GM11168 (cell line): ENCODE measurements around the gene FOLR2.

ENCODE experiments used
- in situ Hi-C: fragments of 300-500 bp; cut with MboI; formaldehyde crosslinking; loops from one replicate; pipeline ENCODE4 v1.12.0; 2022; ENCODE audit warnings: low sequenced_read_pairs; ENCODE audit not compliant: unreplicated experiment

The FOLR2 gene

DNA sequence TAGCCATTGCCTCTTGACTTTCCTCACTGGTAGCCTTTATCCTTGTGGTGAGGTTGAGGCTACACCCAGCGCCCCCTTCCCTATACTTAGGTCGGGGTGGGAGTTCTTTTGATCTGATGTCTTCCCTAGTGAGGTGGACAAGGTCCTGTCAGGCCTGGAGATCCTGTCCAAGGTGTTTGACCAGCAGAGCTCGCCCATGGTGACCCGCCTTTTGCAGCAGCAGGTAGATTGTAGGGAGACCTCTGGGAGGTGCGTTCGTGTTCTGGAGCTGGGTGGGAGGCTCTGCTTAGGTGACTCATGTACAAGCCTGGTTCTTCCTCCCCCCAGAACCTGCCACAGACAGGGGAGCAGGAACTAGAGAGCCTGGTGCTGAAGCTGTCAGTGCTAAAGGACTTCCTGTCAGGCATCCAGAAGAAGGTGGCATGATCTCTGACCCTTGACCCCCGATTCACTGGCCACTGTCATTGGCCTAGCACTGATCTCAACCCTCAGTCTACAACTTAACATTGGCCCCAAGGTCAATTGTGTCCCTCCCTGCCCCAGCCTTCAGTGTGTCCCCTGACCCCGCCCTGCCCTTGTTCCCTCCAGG lies 12.8 kb downstream of the FOLR2 start:
- in situ Hi-C loops, result no loop called here

DNA sequence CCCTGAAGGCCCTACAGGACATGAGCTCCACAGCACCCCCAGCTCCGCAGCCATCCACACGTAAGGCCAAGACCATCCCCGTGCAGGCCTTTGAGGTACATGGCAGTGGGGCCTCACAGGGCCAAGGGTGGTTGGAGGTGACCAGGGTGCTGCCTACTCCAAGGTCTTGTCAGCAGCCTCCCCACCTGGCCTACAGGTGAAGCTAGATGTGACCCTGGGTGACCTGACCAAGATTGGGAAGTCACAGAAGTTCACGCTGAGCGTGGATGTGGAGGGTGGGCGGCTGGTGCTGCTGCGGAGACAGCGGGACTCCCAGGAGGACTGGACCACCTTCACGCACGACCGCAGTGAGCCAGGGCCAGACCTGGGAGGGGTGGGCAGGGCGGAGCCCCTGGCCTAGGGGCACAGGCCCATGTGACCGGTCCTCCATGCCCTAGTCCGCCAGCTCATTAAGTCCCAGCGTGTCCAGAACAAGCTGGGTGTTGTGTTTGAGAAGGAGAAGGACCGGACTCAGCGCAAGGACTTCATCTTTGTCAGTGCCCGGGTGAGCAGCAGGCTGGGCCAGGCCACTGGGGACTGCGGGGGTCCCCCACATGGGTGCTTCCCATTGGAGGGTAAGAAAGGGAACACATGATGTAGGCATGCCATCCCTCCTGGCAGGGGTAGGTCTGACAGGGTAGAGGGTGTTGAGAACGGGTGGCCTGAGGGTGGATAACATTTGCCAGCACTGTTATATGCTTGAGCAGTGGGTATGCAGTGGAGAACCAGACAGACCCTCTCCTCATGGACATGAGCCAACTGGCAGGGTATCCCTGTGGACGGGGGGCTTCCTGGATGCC lies 13.6 kb downstream of the FOLR2 start:
- in situ Hi-C loops, result no loop called here

DNA sequence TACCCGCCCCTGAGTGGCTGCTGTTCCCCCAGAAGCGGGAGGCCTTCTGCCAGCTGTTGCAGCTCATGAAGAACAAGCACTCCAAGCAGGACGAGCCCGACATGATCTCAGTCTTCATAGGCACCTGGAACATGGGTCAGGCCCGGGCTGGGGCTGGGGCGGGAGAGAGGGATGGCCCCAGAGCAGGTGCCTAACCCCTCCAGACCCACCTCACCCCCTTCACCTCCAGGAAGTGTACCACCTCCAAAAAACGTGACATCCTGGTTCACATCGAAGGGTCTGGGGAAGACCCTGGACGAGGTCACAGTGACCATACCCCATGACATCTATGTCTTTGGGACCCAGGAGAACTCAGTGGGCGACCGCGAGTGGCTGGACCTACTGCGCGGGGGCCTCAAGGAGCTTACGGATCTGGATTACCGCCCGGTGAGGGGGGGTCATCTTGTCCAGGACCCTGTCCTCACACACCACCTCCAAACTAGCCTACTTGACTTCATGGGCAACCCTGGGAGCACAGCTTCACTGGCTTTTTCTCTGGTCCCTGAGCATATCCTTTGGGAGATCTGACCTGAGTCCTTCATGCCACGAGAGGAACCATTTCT lies 14.3 kb downstream of the FOLR2 start:
- in situ Hi-C loops, result no loop called here

GRCh38 chr11:72231396-72232259 lies 15.0 kb downstream of the FOLR2 start:
- in situ Hi-C loops, result no loop called here

GRCh38 chr11:72232260-72233055 lies 15.9 kb downstream of the FOLR2 start:
- in situ Hi-C loops, result no loop called here

GRCh38 chr11:72233056-72233772 lies 16.6 kb downstream of the FOLR2 start:
- in situ Hi-C loops, result no loop called here

DNA sequence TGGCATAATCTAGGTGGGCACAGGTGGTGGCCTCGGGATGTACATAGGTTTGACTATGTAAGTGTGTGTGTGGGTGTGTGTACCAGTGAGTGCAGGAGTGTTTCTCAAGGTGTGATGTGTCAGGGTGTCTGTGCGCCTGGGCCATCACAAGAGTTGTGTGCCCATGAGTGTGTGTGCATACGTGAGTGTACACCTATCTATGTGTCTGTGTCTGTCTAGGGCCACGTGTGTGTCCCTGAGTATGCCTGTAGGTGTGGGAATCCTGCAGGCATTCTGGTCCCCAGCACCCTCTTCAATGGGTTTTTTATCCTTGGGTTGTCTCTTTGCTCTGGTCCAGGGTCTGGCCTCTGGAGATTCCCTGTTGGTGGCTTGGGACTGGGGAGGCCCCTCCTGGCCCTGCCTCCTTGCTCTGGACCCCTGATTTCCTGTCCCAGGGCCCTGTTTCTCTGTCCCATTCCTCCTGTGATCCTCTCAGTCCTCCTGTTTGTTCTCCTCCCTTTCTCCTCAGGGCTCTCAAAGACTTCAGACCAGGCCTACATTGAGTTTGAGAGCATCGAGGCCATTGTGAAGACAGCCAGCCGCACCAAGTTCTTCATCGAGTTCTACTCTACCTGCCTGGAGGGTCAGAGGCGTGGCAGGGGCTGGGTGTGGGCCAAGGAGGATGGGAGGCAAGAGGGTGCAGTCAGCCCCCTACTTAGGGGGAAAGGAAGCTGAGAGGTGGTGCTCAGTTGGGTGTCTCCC lies 17.3 kb downstream of the FOLR2 start:
- in situ Hi-C loops, result no loop called here

DNA sequence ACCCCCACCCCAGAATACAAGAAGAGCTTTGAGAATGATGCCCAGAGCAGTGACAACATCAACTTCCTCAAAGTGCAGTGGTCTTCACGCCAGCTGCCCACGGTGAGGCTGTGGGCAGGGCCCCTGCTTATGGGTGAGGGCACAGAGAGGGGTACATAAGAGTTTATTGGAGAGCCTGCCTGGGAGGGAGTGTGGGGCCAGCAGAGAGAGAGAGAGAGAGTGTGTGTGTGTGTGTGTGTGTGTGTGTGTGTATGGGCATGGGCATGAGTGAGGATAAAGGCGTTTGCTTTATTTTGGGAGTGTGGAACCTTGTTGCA lies 17.9 kb downstream of the FOLR2 start:
- in situ Hi-C loops, result no loop called here

GRCh38 chr11:72234920-72235319 lies 18.3 kb downstream of the FOLR2 start:
- in situ Hi-C loops, result no loop called here

DNA sequence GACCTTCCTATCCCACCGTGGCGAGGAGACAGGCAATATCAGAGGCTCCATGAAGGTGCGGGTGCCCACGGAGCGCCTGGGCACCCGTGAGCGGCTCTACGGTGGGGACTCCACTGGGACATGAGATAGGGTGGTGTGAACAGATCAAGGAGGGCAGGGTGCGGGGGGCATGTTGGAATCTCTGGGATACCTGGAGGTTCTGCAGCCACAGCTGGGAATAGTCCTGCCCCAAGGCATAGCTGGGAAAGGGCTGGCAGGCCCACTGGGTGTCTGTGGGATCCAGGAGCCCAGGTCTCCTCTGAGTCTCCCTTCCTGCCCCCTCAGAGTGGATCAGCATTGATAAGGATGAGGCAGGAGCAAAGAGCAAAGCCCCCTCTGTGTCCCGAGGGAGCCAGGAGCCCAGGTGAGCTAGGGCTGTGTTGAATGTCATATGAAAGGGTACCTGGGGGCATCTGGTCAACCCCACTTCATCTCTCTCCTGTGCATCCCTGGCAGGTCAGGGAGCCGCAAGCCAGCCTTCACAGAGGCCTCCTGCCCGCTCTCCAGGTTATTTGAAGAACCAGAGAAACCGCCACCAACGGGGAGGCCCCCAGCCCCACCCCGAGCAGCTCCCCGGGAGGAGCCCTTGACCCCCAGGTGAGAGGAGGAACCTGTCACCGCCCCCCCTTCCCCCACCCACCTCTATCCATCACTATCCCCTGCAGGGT lies 18.9 kb downstream of the FOLR2 start:
- in situ Hi-C loops, result no loop called here

DNA sequence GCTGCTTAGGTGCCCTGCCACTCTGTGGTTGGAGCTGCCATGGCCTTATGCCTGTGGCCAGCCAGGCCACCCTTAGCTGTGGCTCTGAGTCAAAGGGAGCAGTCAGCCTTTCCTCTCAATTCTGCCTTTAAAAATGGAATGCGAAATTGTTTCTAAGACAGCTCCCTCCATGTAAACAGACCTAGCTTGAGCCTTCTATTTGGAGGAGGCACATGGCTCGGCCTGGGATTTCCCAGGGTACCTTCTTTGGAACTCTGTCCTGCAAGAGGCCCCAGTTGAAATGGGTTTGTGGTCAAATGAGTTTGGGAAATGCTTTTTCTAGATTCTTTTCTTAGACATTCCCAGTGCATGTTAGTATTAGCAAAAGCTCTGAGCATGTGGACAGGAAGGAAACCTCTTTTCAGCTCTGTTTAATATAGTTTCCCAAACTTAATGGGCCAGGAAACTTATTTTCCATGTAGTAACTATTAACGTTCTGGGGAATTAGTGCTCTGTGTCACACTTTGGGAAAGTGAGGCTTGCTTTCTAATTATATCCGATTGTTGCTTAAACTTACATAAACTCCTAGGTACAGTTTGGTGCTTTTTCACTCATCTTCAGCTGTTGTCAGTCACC lies 19.6 kb downstream of the FOLR2 start:
- in situ Hi-C loops, result no loop called here

DNA sequence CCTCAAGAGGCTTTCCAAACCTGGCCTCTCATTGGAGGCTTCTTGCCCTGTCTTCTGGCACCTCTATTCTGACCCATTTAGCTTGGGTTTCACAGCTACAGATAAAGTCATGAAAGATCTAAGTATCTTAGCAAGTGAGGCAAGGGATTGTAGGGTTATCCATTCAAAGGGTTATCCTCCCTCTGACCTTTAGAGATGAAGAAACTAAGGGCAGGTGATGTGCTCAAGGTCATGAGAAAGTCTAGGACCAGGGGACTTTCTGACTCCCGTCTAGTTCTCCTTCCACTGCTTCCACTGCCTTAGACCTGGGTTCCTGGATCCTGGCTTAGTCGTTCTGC lies 20.1 kb downstream of the FOLR2 start:
- in situ Hi-C loops, result no loop called here

DNA sequence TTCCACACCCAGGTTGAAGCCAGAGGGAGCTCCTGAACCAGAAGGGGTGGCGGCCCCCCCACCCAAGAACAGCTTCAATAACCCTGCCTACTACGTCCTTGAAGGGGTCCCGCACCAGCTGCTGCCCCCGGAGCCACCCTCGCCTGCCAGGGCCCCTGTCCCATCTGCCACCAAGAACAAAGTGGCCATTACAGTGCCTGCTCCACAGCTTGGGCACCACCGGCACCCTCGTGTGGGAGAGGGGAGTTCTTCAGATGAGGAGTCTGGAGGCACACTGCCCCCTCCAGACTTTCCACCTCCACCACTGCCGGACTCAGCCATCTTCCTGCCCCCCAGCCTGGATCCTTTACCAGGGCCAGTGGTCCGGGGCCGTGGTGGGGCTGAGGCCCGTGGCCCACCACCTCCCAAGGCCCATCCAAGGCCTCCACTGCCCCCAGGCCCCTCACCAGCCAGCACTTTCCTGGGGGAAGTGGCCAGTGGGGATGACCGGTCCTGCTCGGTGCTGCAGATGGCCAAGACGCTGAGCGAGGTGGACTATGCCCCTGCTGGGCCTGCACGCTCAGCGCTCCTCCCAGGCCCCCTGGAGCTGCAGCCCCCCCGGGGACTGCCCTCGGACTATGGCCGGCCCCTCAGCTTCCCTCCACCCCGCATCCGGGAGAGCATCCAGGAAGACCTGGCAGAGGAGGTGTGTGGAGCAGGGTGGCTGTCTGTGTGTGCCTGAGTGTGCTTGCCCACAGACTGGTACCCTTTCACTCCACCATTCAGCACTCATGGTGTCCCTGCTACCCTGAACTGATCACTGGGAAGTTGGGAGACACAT lies 20.7 kb downstream of the FOLR2 start:
- in situ Hi-C loops, result no loop called here

DNA sequence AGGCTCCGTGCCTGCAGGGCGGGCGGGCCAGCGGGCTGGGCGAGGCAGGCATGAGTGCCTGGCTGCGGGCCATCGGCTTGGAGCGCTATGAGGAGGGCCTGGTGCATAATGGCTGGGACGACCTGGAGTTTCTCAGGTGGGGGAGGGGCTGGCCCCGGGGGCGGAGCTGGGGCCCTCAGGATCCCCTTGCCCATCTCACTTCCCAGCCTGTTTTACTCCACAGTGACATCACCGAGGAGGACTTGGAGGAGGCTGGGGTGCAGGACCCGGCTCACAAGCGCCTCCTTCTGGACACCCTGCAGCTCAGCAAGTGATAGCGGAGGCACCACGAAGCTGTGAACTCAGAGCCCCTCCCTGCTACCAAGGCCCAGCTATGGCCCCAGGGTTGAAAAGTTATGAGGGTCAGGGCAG lies 21.5 kb downstream of the FOLR2 start:
- in situ Hi-C loops, result no loop called here

DNA sequence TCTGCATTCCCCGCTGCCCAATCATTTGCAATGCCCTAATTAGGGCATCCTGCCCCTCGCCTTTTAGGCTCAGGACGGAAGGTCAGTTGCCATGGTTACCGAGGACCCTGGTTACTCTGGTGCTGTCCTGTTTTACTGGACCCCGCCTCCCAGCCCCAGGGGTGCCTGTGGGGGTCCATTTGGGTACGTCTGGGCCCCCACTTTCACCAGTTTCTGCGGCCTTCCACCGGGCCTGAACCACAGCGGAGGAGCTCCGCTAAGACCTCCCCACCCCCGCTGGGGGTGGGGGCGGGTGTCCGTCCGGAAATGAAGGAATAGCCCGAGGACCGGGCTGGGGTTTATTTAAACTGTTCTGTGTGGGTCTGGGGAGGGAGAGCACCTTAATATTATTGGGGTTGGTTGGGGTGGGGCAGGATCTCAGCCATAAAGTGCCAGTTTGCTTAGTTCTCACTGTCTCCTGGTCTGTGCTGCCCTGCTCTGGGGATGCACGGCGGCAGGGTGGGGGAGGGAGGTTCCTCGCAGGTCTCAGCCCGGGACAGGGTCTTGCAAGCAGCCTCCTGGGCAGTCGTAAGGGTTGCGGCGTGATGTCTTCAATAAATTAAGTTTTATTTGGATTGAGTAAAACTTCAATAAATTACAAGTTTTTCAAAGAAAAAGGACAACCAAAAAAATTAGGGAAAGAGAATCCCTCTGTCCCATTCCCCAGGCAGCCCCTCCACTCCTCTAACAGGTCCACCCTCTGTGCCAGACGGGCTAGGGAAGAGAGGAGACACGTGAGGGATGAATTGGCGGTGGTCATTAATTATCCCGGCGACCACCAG lies 22.1 kb downstream of the FOLR2 start:
- in situ Hi-C loops, result no loop called here

- in situ Hi-C loops, result no loop called here
Observed at GRCh38 chr11:72239313-72239848, 22.8 kb downstream of the FOLR2 start.
